HG03442 (cell line): Measurements from ENCODE around the gene ANO8.

Experiments used
- ATAC-seq: cut with Tn5 transposase; IDR thresholded peaks from one replicate; pipeline ENCODE4 v1.9.1; 2021; ENCODE audit warnings: mild to moderate bottlenecking, moderate library complexity; ENCODE audit not compliant: unreplicated experiment

Gene ANO8

GRCh38 chr19:17329366-17330261 lies 5.0 kb downstream of the ANO8 start:
- ATAC-seq, result no peak

- ATAC-seq, result no peak
These were observed 5.9 kb downstream of the ANO8 start for GRCh38 chr19:17328517-17329365.

- no peak for ATAC-seq
These were observed 6.8 kb downstream of the ANO8 start for GRCh38 chr19:17327654-17328516.

GRCh38 chr19:17327068-17327653 lies 7.5 kb downstream of the ANO8 start:
- ATAC-seq, result no peak

GRCh38 chr19:17326595-17326966 lies 8.1 kb downstream of the ANO8 start:
- no peak for ATAC-seq

- no peak for ATAC-seq
These were observed 8.6 kb downstream of the ANO8 start for GRCh38 chr19:17325881-17326594.

- ATAC-seq, result no peak
These were observed 9.5 kb downstream of the ANO8 start for GRCh38 chr19:17325133-17325532.

GRCh38 chr19:17324357-17325114 lies 10.1 kb downstream of the ANO8 start:
- ATAC-seq, result no peak

- no peak for ATAC-seq
These were observed 10.7 kb downstream of the ANO8 start for GRCh38 chr19:17323964-17324332.

GRCh38 chr19:17323300-17323963 lies 11.2 kb downstream of the ANO8 start:
- ATAC-seq, result no peak

- no peak for ATAC-seq
These were observed 11.8 kb downstream of the ANO8 start for GRCh38 chr19:17322854-17323253.

- no peak for ATAC-seq
These were observed 12.8 kb downstream of the ANO8 start for GRCh38 chr19:17321655-17322489.

- no peak for ATAC-seq
These were observed 14.2 kb downstream of the ANO8 start for GRCh38 chr19:17320435-17320834.

- ATAC-seq, result no peak
These were observed 15.0 kb downstream of the ANO8 start for GRCh38 chr19:17319473-17320238.

GRCh38 chr19:17318966-17319365 lies 15.7 kb downstream of the ANO8 start:
- ATAC-seq, result no peak

- no peak for ATAC-seq
These were observed 20.6 kb downstream of the ANO8 start for GRCh38 chr19:17314007-17314593.
